NCI-H2227 treated with DMSO at 0.1 percent for 48 hours (cell line): ENCODE data around the gene LHFPL2.
A peak's percentile ranks its signal among the peaks of the same experiment; 100 is the strongest.
"Not testable (repeated sequence)": the region's sequence is repeated elsewhere in the genome, so short reads cannot be mapped to it uniquely, and the experiment has no call there.

Source experiments
- DNase-seq: peaks from one replicate; lab custom pipeline; 2025; lab: John Stamatoyannopoulos, UW

The LHFPL2 gene

DNA sequence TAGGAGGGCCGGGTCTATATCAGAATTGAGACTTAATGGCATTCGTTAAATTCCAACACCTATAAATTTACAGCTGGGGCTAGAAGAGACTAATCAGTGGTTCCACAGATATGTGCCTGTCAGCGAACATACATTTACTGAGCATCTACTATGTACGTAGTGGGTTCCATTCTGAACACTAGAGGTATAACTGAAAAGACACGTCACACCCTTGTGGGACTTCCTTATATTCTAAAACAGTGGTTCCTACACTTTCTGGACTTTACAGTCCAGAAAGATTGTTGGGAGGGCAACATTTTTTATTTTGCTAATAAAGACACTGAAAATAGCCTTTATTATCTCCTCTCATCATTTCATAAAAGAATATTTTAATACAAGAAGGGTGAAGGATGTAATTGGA is 147.7 kb downstream of the LHFPL2 start:
- DNase-seq, result no peak

DNA sequence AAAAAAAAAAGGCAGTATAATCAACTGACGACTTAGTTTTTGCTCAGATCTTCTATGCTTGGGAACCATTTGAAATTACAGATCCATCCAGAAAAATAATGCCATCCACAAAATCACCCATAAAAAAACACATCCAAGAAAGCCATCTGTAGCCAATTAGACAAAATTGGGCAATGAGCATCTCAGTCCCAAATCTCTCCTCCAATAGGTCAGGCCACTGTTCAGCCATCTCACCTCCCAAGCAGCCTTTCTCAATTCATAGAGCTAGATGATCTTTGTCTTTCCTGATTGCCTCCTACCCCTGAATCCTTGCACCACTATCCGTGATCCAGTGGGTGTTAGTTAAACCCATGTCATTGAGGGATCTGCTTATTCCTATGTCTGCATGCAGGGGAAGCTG is 148.5 kb downstream of the LHFPL2 start:
- DNase-seq, result no peak

DNA sequence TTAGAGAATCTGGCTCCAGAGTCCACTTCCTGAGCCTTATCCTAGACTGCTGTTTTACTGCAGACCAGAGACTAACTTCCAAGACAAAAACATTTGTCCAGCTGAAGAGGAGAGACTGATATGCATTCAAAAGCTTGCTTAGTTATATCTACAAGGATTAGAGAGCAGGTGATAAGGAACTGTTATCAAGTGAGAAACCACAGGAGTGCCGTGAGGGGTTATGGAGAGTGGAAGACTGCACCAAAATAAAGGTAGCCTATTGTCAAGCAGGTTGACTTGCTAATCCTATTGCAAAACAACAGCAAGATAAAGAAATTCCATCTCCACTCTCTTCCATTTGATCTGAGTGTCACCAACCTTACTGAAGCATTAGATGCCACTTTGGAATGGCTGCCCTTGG is 149.1 kb downstream of the LHFPL2 start:
- no peak for DNase-seq

DNA sequence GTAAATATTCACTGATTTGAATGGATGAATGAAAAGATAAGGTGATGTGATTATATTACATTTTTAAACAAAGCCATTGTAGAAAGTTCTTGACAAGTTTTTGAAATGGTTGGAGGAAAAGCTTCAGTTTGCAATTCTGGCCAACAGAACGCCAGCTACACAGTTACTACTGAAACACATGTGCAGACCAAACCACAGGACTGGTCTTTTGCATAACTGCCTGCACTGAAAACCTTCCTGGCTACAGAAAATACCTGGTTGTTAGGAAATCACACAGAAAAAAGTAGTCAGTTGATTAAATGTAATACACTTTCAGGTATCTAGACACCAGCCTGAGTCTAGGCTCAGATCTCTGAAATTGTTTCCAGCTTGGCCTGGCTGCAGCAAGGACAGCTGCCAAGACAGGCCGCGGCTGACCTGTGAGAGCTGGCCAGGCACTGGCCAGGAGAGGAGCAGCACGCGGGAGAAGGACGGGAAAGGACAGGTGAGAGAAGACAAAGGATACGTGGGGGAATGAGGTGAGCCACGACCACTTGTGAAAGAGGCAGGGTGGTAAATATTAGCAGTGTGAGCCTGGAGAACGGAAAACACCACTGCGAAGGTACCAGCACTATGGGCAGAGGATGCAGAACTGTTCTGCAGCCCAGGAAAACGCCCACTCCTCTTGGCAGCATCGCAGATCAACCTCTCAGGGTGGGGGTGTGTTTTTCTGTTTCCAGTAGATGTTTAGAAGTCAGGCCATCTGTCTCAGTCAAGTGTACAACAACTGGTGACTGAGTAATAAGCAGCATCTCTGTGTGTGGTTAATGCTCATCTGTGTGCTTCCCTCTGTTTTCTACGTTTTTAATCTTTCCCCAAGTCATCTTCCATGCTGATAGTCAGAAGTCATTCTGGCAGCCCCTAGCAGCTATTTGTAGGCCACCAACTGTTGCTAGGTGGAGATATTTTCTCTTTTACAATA is 150.7 kb downstream of the LHFPL2 start:
- no peak for DNase-seq

DNA sequence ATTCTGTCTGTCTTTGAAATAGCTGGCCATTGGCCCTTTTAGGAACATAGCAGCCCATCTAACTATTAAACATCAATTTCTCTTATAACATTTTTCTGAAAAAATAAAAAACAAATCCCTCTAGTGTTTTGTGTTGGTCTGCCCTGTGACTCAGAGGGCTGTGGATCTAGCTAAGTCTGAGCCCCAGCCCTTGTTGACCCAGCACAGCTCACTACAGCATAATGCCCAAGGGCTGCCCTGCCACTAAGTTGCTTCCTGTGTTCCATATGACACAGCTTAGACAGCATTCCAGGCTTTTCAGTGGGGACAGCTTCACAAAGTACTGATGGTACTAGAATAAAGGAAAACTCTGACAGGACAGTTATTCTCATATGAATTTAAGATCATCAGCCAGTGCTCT is 152.2 kb downstream of the LHFPL2 start:
- DNase-seq, result no peak

DNA sequence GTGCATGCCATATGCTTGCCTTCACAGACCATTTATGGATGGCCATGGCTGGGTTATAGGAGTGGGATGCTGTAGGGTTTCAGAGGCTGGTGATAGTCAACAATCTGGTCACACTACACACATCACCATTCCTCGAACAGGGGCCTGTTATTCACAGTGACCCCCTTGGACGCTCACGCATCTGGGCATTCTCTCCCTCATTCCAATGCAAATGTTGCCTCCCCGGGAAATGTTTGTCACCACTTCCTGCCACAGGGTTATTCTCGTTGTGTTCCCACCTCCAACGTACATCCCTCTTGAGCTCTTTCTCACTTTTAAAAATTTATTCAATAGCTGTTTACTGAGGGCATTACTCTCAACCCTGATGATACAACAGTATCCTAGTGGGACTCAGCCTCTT is 152.8 kb downstream of the LHFPL2 start:
- DNase-seq, result no peak

DNA sequence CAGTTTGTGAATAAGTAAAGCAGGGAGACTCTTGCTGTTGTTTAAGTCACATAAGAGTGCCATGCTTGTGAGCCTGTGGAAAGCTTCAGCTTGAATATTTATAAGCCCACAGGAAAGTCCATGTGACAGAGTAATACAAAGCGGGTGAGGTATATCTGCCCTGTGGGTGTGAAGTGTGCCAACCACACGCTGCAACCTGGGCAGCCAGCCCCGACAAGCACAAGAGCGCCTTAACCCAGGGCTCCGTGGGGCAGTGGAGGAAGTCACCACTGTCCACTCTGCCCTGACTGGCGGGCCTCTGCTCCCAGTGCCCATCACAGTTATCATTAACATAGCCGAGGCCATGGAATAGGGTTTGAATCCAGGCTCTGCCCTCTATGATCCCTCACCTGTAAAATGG is 155.9 kb downstream of the LHFPL2 start:
- DNase-seq, result no peak

DNA sequence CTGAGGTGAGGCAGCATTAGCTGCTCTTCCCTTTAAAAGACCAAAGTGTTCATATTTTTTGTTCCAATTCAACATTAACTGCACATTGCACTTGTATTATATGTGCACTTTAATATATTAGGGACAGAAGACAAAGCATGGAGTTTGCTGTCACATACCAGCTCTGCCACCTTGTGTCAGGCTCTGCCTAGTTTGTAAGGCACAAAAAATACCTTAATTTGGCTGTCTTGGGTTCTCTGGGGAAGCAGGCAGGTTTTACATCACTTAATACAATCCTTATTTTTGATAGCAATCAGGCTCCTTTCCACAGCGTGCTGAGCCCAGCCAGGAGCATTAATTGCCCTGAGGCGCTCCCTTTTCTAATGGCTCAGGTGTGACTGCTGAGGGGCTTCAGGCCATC is 156.3 kb downstream of the LHFPL2 start:
- DNase-seq, result no peak

DNA sequence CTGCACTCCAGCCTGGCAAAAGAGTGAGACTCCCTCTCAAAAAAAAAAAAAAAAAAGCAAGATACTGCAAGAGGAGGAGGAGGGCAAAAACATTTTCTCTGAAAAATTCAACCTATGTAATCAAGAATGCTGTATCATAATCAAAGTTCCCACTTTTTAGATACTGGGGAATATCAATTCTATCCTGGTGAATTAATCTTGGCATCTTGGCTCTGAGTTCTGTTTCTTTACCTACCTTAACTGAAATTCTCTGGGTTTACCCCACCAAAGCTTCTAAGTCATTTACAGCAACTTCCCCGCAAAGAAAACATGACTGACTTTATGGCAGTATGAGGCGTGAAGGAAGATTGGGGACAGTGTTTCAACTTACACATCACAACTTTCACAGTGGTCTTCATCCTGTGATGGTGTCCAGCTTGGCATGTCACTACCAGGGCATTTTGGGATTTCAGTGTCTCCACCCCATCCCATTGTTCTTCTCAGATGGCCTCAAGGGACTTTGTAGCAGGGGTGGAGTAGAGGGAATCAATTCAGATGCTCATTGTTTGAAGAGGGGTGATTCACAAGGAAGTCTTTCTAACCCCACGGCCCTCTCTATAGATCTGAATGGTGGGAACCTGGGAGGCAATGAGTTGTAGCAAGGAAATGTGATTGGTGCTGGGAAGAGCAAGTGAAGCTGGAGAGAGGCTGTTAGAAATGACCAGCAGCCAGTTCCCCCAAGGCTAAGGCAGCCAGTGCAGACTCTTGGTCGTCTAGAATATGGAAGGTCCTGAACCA is 157.7 kb downstream of the LHFPL2 start:
- no peak for DNase-seq

DNA sequence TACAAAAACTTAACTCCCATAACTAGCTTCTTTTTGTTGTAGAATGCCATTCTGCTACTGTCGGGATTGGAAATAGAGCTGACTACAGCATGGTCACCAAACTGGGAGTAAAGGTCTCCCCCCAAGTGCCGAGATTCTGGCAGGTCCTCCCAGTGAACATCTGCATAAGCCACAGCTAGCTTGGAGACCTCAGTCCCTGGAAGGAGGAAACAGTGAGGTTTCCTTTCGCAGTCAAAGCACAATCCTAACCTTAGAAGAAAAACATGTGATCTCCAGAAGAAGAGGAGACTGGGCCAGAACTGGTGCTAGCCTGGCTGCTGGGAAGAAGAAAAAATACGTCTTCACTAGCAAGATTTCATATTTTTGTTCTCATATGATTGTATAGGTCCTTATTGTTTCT is 160.7 kb downstream of the LHFPL2 start:
- DNase-seq, result no peak

DNA sequence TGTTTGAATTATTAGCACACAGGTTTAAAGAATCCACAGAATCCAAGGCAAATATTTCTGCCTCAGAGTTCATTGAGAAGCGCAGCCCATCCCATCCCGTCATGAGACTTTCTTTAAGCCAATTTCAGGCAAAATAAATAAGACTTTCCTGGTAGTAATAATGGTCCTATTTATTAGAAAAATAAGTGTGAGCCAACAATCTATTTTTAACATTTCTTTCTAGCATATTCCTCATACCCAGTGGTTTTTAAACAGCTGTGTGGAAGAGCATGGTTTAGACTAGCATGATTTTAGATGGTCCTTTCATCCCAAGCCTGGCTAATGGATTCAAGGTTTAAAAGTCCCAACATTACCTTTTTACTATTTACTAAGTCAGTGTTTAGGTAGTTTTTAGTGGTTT is 162.4 kb downstream of the LHFPL2 start:
- DNase-seq, result no peak

DNA sequence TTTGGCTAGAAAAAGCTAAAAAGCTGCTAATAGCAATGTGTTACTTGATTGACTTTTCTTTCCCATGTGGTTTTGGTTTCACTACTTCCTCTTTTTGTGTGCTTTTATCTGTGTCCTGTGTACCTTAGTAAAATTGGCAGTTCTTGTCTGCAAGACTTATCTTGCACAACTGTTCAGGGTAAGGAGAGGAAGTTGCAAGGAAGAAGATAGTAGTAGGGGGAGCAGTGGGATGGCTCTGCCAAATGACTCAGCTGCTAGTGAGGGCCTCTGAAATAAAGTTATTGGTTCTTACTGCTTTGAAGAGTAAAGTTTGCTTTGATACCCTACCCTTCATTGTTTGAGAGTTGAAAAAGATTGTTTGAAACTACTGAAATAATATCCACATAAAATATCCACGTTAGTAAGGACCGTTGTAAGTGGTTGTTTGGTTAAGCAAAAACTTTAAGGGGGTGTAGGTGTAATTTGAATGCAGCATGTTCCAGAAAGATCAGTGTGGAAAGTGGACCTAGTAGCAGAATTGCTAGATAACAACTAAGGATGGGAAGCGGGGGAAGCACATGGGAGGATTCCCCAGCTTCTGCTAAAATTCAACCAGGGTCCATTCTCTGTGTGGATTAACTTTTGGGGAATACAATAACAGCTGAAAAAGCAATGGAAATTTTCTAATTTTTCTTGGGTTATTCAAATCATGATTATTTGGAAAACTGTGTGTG is 164.6 kb downstream of the LHFPL2 start:
- no peak for DNase-seq

DNA sequence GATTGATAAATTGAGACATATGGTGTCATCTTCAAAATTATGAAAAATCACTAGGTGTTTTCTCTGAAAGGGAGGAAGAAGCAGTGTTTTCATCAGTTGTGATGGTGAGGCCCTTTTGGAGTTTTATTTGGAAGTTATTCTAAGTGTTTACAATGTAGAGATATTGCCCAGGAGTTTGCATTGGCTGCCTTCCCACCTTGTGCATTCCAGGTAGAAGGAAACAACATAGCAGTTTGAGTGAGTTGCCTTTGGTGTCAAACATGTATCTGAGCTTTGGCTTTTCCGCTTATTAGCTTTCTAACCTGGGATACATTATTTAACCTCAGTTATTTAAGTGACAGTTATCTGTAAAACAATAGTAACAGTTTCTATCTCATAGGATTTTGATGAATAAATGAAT is 165.6 kb downstream of the LHFPL2 start:
- DNase-seq, result no peak

DNA sequence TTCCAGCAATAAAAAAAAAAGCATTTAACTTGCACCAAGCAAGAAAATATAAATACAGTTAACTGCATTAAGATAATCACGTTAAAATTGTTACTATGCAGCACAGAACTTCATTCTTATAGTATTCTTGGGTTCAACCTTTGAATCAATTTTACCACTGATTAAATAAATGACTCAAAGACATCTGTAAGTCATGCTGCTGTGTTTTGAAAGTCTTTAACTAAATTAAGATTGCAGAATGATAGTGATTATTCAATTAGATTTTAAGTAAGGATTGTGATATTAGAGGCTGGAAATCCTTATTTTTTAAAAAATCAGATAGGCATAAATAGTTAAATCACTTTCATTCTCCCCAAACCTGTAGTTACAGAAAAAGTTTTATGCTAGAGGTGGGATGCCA is 171.8 kb downstream of the LHFPL2 start:
- no peak for DNase-seq

DNA sequence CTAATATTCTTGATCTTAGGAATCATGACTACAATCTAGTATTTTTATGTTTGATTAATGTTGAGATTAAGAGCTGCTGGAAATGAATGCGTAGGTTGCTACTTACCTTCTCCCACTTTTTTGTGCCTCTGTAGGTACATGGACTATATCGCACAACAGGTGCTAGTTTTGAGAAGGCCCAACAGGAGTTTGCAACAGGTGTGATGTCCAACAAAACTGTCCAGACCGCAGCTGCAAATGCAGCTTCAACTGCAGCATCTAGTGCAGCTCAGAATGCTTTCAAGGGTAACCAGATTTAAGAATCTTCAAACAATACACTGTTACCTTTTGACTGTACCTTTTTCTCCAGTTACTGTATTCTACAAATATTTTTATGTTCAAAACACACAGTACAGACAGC is 173.2 kb downstream of the LHFPL2 start:
- DNase-seq, result no peak

DNA sequence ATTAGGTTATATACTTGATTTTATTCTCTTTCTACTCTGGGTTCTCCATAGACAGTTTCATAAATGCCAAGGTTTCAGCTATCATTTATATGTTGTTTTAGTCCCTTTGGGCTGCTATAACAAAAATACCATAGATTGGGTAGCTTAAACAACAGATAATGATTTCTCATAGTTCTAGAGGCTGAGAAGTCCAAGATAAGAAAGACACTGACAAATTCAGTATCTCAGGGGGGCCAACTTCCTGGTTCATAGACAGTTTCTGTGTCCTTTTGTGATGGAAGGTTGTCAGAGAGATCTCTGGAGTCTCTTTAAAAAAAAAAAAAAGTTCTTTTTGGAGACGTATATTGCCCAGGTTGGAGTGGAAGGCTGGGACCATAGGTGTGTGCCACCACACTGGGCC is 174.8 kb downstream of the LHFPL2 start:
- no peak for DNase-seq

DNA sequence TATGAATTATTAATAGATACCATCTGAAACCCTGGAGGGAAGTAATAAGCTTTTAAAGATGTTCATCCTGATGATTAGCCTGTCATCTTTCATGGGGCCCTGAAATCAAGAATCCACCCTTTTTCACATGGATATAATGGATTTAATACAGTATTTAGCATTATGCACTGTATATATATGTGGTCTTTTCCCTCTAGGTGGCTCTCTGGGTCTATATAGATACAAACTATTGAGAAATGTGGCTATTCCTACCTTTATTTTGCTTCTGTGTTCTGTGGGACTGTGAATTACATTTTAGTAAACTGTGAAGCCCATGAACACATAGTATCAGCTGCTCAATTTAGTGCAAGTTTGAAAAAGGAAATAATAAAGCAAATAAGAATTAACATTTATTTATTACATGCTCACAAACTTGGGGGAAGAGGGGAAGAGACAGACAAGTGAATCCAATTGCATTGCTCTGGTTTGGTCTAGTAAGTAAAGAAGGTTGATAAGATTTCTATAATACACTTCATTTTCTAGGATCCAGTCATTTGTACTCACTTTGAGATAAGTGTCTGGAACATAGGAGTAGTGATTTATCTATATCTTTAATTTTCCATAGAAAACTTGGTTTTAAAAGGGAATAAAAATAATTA is 176.0 kb downstream of the LHFPL2 start:
- DNase-seq, result no peak

DNA sequence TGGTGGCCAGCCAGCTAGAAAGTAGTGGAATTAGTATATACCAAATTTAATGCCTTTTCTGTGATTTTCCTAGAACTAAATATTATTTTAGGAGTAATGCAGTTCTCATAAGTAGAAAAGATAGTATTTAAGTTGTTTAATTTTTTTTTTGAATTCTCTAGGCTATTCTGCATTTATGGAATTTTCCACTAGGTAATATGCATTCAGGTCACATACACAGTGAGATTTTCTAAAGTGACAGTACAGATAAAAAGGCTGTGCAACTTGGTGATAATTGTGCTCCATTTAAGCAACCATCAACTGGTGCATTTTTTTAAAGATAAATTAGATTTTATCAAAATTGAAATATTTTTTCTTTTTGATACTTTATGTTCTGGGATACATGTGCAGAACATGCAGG is 176.7 kb downstream of the LHFPL2 start:
- DNase-seq, result no peak

DNA sequence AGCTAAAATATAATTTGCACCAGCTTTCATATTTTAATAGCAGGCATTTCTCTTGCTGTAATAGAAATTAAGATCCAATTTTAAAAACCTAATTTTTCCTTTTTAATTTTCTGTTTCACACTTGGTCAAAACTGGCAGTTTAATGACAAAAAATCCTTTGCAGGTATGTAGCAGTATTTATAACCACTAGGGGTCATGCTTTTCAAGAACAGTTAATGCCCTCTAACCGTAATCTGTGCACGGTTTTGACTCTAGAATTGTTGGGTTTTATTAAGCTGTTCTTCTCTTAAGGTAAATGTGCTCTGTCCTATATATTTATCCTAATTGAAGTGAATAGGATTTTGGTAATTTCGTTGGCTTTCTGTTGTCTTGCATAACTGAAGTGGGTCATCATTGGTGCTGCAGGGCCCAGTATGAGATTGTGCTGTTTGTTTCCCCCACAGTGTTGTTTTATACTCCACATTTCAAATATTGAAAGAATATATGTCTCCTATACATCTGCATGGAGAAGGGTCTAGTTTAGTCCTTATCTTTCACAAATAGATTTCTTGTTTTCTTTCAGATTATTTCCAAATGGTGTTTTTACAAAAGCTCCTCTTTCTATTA is 180.7 kb downstream of the LHFPL2 start:
- peak; percentile 1 for DNase-seq

DNA sequence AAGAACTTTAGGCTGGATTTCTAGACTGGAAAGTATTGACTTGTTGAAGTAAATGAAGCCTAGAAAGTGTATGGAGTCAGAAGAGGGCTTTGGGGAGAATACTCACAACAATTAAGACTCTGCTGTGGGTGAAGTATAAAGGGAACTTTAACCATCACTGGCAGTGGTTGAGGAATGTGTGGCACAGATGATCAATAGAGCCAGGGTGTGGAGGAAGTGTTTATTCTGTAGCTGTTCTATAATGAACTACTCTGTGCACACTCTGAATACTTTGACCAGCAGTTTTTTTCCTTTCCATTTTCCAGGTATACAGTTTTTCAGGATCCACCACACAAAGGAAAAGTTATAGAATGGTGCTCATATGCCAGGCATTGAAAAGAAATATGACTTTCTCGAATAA is 181.4 kb downstream of the LHFPL2 start:
- no peak for DNase-seq

DNA sequence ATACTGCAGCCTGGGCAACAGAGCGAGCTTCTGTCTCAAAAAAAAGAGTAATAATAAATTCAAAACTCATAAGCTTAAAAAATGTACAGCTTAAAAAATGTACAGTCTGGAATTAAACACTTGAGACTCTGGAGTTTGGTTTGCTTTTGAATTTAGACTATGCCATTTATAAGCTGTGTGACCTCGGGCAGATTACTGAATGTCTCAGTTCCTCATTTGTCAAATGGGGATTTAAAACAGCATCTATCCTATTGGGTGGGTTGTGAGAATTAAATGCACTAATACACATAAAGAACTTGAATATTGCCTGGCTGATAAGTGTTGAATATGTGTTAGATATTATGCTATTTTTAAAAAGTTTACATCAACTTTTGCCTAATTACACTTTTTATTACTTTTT is 189.7 kb downstream of the LHFPL2 start:
- DNase-seq, result no peak

DNA sequence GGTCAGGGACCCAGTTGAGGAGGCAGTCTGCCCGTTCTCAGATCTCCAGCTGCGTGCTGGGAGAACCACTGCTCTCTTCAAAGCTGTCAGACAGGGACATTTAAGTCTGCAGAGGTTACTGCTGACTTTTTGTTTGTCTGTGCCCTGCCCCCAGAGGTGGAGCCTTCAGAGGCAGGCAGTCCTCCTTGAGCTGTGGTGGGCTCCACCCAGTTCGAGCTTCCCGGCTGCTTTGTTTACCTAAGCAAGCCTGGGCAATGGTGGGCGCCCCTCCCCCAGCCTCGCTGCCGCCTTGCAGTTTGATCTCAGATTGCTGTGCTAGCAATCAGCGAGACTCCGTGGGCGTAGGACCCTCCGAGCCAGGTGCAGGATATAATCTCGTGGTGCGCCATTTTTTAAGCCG is 191.1 kb downstream of the LHFPL2 start:
- not testable (repeated sequence) for DNase-seq
